Activated naive CD4-positive, alpha-beta T cell (primary cell): ENCODE results near the gene TATDN3.
A peak's percentile ranks its signal among the peaks of the same experiment; 100 is the strongest.
"Not testable (repeated sequence)": the region's sequence is repeated elsewhere in the genome, so short reads cannot be mapped to it uniquely, and the experiment has no call there.

Source experiments
- DNase-seq, 4 experiments: peaks; one replicate each; lab custom pipeline; 2025; lab: John Stamatoyannopoulos, UW

Gene TATDN3

DNA sequence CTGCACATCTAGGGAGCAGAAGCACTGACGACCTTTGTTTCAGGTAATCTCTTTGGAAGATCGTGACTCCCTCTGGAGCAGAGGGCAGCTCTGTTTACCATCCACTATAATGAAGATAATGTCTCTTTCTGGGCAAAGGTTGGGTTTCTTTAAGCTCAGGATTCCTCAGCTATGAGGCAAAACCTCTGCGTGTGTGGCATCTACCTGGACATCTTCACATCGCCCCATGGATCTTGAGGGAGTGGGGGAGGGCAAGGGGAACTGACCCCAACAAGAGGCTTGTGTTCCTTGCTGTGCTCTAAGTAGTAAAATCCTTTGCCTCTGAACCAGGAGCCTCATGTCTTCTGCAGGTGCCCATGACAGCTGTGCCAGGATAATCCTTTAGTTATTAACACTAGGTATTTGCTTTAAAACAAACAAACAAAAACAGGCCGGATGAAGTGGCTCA is 36.2 kb downstream of the TATDN3 start:
- DNase-seq, result no peak

DNA sequence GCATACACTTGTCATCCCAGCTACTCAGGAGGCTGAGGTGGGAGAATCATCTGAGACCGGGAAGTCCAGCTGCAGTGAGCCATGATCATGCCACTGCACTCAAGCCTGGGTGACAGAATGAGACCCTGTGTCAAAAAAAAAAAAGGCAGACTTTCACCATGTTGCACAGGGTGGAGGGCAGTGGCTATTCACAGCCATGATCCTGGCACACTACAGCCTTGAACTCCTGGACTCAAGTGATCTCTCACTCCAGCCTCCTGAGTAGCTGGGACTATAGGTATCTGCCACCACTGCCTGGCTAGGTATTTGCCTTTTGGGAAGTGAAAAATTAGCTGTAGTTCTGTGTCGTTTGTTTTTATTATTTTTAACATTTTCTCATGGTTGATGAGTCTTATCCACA is 36.7 kb downstream of the TATDN3 start:
- no peak for DNase-seq

DNA sequence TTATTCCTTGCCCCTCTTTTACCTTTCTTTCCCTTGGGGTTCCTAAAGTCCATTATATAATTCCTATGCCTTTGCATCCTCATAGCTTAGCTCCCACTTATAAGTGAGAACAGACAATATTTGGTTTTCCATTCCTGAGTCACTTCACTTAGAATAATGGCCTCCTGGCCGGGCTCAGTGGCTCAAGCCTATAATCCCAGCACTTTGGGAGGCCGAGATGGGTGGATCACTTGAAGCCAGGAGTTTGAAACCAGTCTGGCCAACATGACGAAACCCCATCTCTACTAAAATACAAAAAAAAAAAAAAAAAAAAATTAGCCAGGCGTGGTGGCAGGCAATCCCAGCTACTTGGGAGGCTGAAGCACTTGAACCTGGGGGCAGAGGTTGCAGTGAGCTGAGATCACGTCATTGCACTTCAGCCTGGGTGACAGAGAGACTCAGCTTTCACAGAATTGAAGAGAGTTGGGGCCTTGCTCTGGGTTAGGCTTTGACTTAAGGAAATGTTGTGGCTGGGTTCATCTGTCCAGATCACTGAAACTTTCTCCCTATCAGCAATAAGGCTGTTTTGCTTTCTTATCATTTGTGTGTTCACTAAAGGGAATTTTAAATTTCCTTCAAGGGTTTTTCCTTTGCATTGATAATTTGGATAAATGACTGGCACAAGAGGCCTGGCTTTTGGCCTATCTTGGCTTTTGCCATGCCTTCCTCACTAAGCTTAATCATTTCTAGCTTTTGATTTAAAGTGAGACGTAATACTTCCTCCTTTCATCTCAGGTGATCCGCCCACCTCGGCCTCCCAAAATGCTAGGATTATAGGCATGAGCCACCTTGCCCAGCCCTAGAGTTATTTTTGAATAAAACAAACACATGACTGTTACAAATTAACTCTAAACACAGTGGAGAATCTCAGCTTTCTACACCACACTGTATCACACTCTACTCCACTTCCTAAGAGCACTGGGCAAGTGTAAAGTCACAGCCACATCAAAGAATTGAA is 41.8 kb downstream of the TATDN3 start:
- not testable (repeated sequence) for DNase-seq

DNA sequence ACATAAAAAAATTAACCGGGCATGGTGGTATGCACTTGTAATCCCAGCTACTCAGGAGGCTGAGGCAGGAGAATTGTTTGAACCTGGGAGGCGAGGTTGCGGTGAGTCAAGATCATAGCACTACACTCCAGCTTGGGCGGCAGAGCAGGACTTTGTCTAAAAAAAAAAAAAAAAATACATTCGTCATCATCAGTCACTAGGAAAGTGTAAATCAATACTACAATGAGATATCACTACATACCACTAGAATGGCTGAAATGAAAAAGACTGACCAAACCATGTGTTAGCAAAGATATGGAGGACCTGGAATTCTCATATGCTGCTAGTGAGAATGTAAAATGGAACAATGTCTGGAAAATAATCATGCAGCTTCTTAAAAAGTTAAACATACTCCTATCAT is 46.5 kb downstream of the TATDN3 start:
- DNase-seq, result no peak

DNA sequence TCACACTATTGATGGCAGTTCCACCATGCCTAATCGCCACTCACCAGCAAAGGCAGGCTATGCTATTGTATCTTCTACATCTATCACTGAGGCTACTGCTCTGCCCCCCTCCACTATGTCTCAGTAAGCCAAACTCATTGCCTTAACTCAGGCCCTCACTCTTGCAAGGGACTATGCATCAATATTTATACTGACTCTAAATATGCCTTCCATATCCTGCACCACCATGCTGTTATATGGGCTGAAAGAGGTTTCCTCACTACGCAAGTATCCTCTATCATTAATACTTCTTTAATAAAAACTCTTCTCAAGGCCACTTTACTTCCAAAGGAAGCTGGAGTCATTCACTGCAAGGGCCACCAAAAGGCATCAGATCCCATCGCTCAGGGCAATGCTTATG is 52.8 kb downstream of the TATDN3 start:
- not testable (repeated sequence) for DNase-seq

DNA sequence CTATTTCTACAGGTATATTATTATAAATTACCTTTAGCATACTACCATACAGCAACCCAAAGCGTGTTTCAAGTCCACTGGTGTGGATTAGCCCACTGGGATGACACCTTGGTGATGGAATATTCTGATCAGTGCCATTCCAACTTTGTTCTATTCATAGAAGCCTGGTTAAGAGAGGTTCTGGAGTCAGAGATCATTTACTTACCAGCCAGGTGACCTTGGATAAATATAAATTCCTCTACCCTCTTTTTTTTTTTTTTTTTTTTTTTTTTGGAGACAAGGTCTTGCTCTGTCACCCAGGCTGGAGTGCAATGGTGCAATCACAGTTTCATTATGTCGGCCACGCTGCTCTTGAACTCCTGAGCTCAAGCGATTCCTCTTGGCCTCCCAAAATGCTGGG is 55.9 kb downstream of the TATDN3 start, which contains the start of gene SPATA45:
TSS of gene SPATA45 (minus strand) at position 101 of the 400 bp plus-strand sequence. CDS start 11,500 bp downstream, outside the sequence.
- DNase-seq, result no peak

DNA sequence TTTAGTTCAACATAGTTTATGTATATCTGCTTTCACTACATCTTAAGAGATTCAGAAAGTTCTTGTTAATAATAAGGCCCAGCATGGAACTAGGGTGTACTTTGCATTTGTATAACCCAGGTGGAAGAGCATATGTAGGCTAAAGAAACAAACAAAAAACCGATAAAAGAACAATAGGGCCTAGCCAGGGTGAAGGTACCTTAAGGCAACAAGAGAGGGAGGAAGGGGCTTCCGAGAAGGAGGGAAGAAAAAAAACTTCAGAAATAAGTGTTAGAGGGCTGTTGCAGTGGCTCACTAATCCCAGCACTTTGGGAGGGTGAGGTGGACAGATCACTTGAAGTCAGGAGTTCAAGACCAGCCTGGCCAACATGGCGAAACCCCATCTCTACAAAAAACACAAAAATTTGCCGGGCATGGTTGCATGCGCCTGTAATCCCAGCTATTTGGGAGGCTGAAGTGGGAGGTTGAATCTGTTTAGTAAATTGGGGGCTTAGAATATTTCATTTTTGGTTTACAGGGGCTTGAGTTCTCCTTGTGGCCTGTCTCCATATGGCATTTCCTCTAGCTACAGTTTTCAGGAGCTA is 60.5 kb downstream of the TATDN3 start:
- DNase-seq, result no peak

DNA sequence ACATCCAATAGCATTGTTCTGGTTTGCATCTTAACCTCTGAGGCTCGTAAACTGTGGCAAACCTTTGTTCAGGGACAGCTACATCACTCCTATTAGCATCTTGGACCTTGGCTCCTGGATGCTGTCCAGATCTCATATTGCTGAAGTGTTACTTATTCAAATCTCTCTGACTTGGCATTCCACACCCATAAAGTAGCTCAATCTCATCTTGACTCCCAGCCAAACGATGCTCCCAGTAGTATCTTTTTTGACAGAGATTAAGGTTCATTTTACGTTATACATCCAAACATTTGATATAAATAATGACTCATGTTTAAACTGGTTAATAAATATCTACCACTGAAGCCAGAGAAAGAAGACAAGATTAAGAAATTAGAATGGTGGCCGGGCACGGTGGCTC is 62.0 kb downstream of the TATDN3 start:
- DNase-seq, result no peak

DNA sequence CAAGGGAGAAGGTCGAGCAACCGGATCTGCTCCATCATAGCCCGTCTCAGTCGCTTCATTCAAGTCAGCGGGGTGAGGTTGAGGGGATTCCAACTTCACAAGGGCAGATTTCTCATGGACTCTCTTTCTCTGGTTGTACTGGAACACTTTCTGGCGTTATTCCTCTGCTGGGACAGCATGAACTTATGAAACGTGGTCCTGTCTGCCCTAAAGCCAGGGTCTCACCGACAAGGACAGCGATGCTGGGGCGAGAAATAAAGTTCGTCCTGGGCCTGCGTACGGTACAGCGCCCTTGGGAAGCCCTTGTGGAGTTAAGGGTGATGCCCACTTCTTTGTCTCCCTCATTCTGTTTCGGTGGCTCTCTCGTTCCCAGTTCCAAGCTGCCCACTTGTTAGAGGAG is 65.1 kb downstream of the TATDN3 start:
- DNase-seq, result no peak

DNA sequence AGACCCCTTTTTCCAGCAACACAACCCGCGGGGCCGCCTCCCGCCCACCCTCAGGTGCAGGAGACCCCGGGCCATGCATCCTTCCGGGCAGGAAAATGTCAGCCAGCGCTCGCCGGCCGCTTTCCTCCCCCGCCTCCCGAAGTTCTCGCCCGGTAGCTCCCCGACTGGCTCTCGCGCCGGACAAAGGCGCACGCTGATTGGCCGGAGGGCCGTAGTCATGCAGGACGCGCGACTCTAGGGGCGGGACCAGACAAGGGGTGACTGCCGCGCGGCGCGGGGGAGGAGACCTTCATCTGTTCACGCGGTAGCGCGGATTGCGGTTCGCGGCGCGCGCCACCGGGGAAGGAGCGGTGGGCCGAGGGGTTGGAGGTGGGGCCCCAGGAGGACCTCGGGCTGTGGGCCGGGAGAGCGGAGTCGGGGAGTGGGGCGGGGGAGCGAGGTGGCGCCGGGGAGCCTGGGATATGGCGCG is 66.3 kb downstream of the TATDN3 start, which contains the start of gene FLVCR1:
TSS of gene FLVCR1 (plus strand) at position 284 of the 469 bp plus-strand sequence. CDS start at position 462, 178 bp downstream.
- peak; percentile 69 to 84 (median 72) for DNase-seq

DNA sequence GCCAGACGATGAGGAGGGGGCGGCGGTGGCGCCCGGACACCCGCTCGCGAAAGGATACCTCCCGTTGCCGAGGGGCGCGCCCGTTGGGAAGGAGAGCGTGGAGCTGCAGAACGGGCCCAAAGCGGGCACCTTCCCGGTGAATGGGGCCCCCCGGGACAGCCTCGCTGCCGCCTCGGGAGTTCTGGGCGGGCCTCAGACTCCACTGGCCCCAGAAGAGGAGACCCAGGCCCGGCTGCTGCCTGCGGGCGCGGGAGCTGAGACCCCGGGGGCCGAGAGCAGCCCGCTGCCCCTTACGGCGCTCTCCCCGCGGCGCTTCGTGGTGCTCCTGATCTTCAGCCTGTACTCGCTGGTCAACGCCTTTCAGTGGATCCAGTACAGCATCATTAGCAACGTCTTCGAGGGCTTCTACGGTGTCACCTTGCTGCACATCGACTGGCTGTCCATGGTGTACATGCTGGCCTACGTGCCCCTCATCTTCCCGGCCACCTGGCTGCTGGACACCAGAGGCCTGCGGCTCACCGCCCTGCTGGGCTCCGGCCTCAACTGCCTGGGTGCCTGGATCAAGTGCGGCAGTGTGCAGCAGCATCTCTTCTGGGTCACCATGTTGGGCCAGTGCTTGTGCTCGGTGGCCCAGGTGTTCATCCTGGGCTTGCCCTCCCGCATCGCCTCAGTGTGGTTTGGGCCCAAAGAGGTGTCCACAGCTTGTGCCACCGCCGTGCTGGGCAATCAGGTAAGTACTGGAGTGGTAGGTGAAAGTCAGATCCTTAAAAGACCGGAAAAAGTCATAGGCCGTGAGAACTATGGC is 67.0 kb downstream of the TATDN3 start:
- no peak for DNase-seq

DNA sequence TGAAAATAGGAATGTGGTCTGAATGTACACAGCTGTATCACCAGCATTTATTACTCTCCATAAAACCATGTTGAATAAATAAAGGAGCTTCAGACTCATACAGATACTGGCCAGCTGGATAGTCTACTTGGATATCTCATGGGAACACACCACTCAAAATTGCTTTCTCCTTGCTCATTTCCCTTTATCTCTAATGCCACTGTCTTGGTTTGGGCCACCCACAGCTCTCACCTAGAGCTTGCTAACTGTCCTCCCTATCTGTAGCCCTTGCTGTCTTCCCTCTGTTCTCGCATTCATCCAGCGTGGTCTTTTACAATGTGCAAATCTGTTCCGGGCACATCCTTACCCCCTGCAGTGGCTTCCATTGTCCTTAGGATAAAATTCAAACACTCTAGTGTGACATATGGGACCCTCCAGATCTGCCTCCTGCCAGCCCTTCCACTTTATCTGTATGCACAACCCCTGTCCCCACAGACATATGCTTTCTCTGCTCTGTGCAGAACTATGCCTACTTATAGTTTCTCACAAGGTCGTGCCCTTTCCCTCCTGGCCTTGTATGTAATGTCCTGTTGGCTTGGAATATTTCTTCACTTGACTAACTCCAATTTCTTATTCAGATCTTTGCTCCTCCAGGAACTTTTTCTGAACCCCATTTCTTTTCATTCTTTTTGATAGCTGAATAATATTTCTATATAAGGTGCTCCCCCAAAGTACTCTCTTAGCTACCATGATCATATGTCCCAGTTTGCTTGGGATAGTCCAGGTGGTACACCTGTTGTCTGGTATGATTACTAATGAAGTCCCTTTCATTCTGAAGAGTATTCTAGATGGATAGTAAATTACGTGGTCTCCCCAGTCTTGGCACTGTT is 69.3 kb downstream of the TATDN3 start:
- no peak for DNase-seq

DNA sequence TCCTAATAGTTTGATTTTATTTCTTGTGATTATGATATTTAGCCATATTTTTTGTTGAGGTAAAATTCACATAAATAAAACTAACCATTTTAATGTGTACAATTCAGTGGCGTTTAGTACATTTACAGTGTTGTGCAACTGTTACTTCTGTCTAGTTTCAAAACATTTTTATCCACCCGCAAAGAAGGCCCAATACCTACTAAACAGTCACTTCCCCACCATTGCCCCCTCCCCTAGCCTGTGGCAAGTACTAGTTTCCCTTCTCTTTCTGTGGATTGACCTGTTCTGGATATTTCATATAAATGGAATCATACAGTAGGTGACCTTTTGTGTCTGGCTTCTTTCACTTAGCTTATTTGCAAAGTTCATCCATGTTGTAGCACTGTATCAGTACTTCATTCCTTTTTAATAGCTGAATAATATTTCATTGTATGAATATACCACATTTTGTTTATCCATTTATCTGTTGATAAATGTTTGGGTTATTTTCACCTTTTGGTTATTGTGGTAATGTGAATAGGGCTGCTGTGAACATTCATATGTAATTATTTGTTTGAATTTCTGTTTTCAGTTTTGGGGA is 70.5 kb downstream of the TATDN3 start:
- DNase-seq, result no peak

DNA sequence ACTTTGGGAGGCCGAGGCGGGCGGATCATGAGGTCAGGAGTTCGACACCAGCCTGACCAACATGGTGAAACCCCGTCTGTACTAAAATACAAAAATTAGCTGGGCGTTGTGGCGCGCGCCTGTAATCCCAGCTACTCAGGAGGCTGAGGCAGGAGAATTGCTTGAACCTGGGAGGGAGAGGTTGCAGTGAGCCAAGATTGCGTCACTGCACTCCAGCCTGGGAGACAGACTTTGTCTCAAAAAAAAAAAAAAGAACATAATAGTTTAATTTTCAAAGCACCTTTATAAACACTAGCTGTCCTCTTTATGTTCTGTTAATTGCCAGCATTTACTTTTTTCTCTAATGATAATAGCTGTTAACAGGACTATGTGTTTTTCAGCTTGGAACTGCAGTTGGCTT is 71.7 kb downstream of the TATDN3 start:
- DNase-seq, result not testable (repeated sequence)

DNA sequence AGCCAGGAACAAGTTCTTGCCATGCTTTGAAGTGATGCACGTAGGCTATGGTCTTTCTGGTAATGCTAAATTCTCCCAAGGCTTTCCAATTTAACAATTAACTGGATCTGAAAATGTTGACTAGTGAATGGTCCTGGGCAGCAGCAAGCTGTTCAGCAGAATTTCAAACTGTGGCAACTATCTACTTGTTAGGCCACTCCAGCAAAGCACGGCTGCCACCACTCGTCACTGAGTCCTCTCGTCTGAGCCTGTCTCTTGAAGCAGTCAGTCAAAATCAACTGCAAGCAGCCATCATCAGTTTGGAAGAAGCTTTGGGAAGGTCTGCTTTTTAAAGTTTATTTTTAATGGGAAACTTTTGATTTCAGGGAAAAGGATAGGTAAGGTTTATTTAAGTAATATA is 72.5 kb downstream of the TATDN3 start:
- no peak for DNase-seq
